EL (cell line): Measurements from ENCODE around the gene FALEC.
"Not testable (repeated sequence)": the region's sequence is repeated elsewhere in the genome, so short reads cannot be mapped to it uniquely, and the experiment has no call there.

Experiments
- DNase-seq: peaks from one replicate; pipeline ENCODE4 v3.0.0-alpha.2; 2016

FALEC gene

DNA sequence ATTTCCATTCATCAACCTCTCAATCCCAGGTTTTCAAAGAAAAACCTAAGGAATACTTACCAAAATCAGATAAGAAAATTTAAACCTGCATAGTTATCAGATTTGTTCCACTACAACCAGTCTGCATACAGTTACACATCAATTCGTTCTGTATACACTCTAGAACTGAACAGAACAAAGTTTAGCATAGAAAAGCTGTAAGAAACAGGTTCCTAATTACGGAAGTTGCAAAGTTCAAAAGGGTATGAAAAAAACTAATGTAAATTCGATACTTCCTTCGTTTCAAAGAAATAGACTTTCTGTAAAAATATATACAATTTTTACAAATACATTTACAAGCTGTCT is 60.8 kb downstream of the FALEC start:
- DNase-seq: no peak

GRCh38 chr1:150576794-150577556 is 61.4 kb downstream of the FALEC start:
- DNase-seq: peak; percentile 29

DNA sequence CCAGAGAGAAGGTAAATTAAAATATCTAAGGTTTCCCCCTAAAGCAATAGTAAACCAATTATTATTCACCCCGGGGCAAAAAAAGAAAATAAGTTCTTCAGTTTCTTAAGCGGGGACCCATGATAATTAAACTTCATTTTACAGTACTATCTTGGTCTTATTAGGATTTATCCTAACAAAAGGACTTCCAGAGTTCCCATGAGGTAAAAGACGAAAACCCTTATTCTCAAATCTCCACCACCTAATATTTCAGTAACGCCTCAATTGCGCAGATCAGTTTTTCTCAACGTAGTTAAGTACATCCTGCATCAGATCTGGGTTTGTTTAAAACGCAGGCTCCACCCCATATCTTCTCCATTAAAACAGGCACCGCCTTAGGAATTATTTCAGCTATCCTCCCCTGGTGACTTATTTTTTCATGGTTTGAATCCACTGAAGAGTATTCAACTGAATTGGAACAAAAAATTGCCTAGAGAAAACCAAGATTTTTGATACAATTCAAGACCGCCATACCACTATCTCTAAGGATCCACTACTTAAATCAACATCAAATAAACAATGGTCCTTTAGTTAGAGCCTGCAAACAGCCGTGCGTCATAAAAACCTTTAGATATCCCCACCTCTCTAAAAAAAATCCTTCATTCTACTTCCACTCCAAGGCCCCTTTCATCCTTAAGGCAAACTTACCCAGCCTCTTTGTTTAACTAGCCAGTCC is 62.2 kb downstream of the FALEC start:
- DNase-seq: peak; percentile 45

- peak; percentile 91 for DNase-seq
Measured at GRCh38 chr1:150578272-150579109, 62.9 kb downstream of the FALEC start.

- DNase-seq: peak; percentile 97
Measured at GRCh38 chr1:150579110-150579944, 63.8 kb downstream of the FALEC start, which contains the start of gene MCL1. MCL1 (minus strand) TSS chr1:150579610; CDS start chr1:150579530, 80 bp downstream.

DNA sequence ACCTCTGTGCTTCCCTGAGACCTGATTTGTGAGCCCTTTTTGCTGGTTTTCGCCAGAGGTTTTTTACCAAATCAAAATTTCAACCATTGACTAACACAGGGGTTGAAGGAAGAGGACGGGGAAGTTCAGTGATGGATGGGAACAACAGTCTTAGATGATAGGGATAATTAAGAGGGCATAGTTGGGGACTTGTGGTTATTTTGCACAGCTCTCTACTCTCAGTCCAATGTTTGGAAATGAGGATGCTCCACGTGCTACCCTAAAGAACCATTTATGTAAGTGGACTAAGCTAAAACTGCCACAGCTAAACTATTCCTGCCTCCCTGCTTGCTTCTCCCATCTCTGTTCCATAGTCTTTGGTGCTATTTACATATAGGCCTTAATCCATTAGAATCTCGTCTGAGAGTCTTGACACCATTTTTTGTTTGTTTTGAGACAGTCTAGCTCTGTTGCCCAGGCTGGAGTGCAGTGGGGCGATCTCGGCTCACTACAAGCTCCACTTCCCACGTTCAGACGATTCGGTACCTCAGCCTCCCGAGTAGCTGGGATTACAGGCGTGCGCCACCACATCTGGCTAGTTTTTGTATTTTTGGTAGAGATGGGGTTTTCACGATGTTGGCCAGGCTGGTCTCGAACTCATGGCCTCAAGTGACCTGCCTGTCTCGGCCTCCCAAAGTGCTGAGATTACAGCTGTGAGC is 64.5 kb downstream of the FALEC start:
- no peak for DNase-seq

DNA sequence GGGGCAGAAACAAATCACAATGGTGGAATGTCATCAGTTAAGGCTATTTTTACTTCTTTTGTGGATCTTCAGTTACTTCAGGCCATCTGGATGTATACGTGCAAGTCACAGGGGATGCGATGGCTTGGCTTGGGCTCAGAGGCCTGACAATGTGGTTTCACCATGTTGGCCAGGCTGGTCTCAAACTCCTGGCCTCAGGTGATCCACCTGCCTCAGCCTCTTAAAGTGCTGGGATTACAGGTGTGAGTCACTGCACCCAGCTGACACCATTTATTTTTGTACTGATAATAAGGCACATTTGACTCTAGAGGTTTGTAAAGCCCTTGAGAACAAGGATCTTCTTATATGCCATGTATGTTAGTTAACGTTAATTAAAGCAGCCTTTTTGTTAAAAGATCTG is 65.4 kb downstream of the FALEC start:
- DNase-seq: not testable (repeated sequence)

- DNase-seq: not testable (repeated sequence)
Measured at GRCh38 chr1:150581437-150581836, 65.9 kb downstream of the FALEC start.

DNA sequence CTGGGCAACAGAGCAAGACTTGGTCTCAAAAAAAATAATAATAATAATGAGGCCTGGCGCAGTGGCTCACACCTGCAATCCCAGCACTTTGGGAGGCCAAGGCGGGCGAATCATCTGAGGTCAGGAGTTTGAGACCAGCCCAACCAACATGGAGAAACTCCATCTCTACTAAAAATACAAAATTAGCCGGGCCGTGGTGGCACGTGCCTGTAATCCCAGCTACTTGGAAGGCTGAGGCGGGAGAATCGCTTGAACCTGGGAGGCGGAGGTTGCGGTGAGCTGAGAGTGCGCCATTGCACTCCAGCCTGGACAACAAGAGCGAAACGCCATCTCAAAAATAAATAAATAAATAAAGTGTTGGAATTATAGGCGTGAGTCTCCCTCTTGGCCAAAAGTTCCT is 66.4 kb downstream of the FALEC start:
- not testable (repeated sequence) for DNase-seq

GRCh38 chr1:150582371-150582770 is 66.8 kb downstream of the FALEC start:
- DNase-seq: no peak
